Measurements from ENCODE around the gene TRIM17.
"Not testable (repeated sequence)": the region's sequence is repeated elsewhere in the genome, so short reads cannot be mapped to it uniquely, and the experiment has no call there.

The TRIM17 gene

DNA sequence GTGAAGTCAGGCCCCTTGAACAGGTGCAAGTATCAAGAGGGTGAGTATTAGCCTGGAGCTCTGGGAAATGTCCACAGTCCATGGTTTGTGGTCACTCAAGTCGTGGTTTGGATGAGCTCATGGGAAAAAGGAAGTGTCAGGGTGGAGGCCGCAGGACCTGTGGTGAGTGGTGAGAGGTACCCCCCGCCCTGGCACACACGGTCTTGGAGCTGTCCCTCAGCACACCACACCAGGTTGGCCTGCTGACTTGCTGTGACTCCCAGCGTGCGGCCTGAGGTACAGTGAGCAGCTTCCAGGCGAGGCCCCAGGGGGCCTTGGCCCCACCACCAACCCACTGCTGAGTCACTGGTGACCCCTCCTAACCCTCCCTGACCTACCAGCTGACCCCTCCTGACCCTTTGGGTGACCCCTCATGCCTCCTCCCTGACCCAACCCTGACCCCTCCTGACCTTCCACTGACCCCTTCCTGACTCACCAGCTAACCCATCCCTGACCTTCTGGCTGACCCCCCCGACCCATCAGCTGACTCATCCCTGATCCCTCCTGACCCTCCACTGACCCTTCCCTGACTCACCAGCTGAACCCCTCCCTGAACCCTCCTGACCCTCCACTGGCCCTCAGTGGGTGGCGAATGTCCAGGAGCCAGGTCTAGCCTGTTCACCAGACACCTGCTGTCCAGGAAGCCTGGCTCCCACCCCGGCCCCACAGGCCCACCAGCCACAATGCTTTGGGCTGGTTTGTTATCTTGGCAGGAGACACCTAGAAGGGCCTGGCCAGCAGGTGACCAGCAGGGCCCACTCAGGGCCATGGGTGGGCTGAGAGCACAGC is 35.7 kb upstream of the TRIM17 start:
- DNase-seq (ENCODE audit: insufficient read length, low spot score) (no peak), FAIRE-seq (no peak)

DNA sequence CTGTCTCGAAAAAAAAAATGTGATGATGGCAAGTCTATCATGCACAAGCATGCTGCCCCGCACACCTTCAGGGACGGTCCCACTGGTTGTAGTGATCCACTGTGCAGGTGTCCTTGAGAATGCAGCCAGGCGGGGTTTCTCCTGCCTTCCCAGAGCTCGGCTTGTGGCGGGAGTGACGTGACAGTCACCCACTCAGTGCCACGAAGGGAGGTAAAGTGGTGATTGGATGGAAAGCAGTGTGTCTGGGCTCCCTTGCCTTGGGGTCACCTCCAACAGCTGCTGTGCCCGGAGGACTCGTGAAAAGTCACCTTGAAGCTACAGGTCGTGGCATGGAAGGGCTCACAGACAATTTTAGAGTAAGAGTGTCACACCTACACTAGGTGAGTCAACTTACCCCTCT is 33.5 kb upstream of the TRIM17 start:
- no peak for FAIRE-seq
- no peak for DNase-seq (ENCODE audit: insufficient read length, low spot score)

DNA sequence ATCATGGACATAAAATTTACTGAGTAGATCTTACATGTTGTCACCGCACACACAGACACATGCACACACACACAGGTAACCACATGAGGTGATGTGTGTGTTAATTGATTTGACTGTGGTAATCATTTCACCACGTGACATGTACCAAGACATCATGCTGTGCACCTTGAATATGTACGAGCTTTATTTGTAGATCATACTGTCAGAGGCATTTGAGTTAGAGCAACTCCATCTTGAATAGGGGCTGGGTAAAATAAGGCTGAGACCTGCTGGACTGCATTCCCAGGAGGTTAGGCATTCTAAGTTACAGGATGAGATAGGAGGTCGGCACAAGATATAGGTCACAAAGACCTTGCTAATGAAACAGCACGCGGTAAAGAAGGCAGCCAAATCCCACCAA is 31.7 kb upstream of the TRIM17 start:
- no peak for DNase-seq (ENCODE audit: insufficient read length, low spot score)
- FAIRE-seq: no peak

DNA sequence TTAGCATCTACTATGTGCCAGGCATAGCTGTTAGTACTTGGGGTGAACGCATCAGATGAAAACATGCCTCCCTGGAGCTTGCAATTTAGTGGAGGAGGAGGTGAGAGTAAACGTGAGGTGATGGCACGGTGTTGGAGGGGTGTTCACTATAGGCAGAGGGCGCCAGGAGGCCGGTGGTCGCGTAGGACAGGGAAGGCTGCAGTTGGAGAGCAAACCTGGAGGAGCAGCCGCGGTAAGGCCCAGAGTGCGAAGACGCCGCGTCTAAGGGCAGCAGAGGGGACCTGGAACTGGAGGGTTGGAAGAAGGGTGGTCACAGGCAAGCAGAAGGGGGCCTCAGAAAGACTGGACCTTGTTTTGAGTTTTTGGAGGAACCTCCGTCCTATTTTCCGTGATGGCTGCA is 30.2 kb upstream of the TRIM17 start:
- FAIRE-seq (no peak), DNase-seq (ENCODE audit: insufficient read length, low spot score) (no peak)

DNA sequence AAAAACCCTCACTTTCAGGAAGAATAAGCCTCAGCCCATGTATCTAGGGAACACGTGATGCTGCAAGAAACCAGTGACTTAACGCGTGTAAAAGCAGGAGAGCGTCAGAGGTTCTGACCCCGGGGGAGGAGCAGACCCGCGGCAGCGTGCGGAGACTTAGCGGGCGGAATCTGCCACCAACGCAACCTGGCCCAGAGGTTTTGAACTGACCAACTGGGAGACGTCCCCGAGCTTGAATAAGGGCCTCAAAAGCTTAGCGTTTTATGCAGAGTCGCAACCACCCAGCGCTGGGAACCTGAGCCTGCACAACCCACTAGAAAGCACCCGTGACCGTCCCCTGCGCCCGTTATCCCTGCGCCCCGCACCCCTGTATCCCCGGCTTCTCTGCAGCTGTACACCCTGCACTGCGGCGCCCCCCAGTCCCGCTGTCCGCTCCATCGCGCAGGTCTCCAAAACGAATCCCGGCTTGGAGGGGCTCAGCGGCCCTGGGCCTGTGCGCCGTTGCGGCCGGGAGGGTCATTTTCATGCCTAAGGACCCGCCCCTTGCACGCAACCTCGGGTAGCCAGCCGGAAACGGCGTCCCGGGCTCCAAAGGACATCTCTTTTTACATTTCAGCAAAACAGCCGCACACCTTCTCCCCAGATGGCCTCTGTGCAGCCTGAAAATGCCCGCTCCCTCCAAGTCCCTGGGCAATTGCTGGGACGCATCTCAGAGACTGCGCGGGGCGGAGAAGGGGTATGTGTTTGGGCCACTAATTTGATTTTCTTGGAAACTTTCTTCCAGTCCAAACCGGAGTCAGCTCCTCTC is 29.4 kb upstream of the TRIM17 start:
- DNase-seq (ENCODE audit: insufficient read length, low spot score): no peak
- no peak for FAIRE-seq

DNA sequence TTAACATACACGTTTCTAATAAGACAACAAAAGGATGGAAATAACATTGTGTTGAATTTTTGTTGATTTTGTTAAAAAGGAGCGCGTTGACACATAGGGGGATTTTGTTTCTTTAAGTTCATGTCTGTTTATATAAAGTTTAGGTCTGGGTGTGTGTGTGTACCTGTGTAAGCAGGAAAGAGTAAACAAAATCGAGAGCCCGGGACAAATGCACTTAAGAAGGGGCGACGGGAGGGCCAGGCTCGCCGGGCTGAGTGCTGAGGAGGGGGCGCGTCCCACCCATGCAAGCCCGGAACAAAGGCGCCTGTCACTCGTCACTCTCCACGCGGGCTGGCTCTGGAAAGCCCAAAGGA is 28.8 kb upstream of the TRIM17 start:
- DNase-seq (ENCODE audit: insufficient read length, low spot score) (no peak), FAIRE-seq (no peak)

DNA sequence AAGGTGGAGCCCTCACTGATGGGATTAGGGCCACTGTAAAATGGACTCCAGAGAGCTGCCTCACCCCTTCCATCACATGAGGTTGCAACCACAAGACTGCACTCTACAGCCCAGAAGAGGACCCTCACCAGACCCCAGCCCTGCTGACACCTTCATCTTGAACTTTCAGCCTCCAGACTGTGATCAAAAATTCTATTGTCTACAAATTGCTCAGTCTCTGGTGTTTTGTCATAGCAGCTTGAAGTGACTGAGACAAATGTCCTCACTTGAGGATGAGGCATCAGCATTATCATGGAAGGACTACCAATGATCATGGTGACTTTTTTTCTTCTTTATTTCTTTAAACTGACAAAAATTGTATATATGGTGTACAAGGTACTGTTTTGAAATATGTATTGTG is 26.7 kb upstream of the TRIM17 start:
- FAIRE-seq (no peak), DNase-seq (ENCODE audit: insufficient read length, low spot score) (no peak)

DNA sequence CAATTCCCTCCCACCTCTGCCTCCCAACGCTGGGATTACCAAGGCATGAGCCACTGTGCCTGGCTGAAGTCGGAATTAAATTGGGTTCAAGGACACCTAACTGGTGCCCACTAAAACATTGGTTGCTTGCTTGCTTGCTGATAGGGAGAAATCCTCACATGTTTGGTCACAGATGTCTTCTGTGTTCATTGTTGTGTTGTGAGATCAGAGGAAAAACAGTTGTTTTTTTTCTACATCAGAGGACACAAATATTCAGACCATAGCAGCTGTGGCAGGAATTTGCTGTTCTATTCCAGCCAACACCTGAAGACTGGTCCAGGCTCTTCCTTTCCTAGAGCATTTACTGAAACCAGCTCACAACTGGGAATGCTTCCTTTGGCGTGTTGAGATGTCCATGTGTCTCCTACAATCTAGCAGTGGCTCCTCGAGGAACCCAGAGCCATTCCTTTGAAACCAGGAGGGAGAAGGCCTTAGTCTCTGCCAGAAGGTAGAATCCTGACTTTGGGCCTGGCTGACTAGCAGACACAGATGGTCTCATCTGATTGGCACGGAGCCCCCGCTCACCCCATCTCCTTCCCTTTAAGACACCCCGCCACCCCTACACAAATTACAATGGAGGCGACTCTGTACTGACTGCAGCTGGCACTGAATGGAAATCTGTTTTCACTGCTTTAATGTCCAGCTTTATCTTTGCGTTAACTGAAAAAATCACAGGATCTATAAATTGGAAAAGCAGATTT is 24.3 kb upstream of the TRIM17 start:
- no peak for FAIRE-seq

DNA sequence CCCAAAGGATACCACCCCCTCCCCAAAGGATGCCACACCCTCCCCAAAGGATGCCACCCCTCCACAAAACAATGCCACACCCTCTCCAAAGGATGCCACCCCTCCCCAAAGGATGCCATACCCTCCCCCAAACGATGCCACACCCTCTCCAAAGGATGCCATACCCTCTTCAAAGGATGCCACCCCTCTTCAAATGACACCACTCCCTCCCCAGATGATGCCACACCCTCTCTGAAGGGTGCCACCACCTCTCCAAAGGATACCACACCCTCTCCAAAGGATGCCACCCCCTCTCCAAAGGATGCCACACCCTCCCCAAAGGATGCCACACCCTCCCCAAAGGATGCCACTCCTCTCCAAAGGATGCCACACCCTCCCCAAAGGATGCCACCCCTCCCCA is 21.6 kb upstream of the TRIM17 start:
- FAIRE-seq (no peak), DNase-seq (ENCODE audit: insufficient read length, low spot score) (no peak)

More for the DNA sequence above, 24.3 kb upstream of the TRIM17 start:
- no peak for DNase-seq (ENCODE audit: insufficient read length, low spot score)

DNA sequence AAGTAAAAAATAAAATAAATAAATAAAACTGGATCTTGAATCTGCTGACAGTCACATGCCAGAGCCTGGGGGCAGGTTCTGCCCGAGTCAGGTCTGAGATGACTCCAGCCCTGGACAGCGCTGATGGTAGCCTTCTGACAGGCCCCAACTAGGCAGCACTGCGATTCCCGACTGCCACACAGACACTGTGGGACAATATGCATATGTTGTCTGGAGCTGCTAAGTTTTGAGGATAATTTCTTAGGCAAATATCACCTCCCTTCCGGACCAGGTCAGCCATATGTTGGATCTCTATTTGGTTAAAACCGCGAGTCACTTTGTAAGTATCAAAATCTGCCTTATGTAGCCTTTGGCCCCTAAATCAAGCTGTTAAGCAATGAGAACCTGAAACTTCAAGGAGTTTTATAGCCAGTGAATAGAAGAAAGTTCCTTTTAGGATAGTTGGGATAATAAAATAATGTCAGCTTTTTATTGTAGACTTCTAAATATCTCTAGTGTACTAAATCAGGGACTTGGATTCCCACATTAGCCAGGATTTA is 20.8 kb upstream of the TRIM17 start:
- DNase-seq (ENCODE audit: insufficient read length, low spot score): no peak
- no peak for FAIRE-seq

DNA sequence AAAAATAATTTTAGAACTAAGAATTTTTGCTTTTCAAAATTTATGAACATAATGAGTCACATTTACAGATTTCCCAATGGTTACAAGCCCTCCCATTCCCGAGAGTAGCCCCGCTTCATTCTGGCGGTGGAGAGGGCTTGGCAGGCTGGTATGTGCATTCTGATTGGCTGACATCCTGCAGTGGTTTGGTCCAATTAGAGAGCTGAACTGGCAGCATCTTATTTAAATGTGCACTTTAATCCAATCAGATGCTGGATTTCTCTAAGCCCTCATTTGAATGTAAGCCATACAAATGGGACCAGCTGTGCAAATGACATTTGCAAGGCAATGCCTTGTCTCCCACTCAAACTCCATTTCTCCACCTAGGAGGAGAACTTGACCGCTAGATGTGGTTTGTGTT is 18.0 kb upstream of the TRIM17 start:
- no peak for DNase-seq (ENCODE audit: insufficient read length, low spot score)

DNA sequence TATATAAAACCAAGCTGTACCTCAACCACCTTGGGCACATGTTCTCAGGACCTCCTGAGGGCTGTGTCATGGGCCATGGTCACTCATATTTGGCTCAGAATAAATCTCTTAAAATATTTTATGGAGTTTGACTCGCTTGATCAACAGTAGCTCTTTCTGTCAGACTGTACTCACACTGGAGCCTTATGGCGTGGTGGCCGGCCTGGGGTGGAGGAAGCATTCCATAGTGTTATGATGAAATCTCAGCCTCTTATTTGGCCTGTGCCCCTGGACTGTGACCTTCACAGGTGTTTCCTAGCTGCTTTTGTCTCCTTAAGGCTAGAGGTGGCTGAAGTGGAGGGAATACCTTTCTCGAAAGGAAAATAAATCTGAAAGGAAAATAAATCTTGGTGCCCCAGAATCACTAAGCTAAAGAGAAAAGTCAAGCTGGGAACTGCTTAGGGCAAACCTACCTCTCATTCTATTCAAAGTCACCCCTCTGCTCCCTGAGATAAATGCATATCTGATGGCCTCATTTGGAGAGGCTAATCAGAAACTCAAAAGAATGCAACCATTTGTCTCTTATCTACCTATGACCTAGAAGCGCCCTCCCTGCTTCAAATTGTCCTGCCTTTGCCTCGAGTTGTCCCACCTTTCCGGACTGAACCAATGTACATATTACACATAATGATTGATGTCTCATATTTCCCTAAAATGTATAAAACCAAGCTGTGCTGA is 16.8 kb upstream of the TRIM17 start:
- DNase-seq (ENCODE audit: insufficient read length, low spot score); FAIRE-seq: not testable (repeated sequence)

More for the DNA sequence above, 18.0 kb upstream of the TRIM17 start:
- no peak for FAIRE-seq

DNA sequence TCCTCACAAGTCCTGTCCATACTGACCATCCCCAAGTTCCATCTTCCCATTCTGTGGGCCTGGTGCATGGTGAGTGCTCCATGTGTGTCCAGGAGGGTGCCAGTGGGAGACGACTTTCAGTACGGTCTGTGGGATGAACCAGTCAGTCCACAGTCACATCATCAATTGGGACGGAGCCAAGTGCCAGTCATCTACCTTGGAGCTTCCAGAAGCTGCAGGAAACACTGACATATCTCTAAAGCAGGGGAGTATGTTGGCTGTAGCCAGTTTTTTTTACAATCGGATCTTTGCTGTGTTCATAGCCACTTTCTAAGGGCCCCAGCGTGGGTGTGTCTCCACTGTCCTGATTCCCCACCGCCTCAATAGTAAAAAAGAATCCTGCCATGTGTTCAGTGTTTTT is 13.6 kb upstream of the TRIM17 start:
- DNase-seq (ENCODE audit: insufficient read length, low spot score): no peak
- FAIRE-seq: no peak

DNA sequence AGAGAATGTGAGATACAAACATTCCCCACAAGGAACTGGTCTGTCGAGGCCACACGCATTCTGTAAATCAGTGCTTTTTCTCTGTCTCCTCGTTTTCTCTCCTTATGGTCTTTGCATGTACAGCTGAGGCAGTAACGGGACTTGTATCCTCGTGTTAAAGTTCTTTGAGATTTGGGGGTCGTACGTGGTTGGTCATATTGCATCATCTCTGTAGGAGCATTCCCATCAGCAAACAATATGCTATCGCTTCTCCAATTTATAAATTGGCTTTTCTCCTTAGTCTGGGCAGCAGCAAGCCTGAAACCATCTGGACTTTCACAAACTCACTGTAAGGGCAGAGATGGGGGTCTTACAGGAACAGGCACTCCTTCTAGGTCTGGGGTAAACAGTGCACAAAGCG is 13.0 kb upstream of the TRIM17 start:
- DNase-seq (ENCODE audit: insufficient read length, low spot score): no peak
- no peak for FAIRE-seq

DNA sequence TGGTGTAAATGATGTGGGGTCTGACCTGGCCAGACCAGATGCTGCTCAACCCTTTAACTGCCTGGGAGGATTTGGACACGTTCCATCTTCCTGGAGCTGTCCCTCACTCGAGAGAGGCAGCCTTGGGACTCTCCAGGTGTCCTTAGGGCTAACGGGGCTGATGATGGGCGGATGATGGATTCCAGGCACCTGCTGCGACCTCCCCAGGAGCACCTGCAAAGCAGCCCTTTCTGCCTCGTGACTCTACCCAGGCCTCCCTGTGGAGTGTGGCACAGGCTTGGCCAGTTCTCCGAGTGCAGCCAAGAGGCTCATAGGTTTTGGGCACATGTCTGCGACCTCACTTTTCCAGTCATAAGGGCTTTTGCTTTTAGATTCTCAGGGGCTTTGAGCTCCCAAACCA is 12.3 kb upstream of the TRIM17 start:
- FAIRE-seq: no peak
- DNase-seq (ENCODE audit: insufficient read length, low spot score): no peak

DNA sequence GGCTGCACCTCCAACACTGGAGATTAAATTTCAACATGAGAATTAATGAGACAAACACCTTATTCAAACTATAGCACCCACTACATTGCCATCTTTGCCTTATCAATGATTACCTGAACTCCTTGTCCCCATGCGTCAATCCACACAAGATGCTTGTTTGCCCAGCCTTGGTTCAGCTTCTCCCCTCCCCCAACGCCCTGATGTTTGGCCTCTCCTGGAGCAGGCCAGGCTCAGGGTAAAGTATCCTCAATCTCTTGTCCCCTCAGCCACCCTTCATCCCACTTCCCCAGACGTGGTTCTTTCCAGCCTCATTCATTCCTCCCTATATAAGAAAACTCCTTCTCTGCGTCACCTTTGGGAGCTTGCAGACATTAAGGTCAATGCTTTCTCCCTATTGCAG is 11.8 kb upstream of the TRIM17 start:
- FAIRE-seq (no peak), DNase-seq (ENCODE audit: insufficient read length, low spot score) (no peak)

DNA sequence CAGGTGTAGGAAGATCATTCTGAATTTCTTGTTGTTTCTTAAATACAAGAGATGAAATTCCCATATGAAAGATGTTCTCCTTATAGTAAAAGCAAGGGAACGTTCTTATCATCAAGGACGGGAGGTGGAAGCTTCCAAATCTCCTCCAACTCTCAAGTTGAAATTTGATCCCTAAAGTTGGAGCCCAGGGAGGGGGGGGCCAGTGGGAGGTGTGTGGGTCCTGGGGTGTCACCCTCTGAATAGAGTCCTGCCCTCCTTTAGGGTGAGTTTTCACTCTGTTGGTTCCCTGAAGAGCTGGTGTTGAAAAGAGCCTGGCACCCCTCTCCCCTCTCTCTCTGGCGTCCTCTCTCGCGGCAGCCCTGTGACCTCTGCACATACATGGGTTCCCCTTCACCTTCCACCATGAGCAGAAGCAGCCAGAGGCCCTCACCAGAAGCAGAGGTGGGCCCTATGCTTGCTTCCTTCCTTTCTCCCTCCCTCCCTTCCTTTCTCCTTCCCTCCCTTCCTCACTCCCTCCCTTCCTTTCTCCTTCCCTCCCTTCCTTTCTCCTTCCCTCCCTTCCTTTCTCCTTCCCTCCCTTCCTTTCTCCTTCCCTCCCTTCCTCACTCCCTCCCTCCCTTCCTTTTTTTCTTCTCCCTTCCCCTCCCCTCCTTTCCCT is 10.0 kb upstream of the TRIM17 start:
- FAIRE-seq: no peak

DNA sequence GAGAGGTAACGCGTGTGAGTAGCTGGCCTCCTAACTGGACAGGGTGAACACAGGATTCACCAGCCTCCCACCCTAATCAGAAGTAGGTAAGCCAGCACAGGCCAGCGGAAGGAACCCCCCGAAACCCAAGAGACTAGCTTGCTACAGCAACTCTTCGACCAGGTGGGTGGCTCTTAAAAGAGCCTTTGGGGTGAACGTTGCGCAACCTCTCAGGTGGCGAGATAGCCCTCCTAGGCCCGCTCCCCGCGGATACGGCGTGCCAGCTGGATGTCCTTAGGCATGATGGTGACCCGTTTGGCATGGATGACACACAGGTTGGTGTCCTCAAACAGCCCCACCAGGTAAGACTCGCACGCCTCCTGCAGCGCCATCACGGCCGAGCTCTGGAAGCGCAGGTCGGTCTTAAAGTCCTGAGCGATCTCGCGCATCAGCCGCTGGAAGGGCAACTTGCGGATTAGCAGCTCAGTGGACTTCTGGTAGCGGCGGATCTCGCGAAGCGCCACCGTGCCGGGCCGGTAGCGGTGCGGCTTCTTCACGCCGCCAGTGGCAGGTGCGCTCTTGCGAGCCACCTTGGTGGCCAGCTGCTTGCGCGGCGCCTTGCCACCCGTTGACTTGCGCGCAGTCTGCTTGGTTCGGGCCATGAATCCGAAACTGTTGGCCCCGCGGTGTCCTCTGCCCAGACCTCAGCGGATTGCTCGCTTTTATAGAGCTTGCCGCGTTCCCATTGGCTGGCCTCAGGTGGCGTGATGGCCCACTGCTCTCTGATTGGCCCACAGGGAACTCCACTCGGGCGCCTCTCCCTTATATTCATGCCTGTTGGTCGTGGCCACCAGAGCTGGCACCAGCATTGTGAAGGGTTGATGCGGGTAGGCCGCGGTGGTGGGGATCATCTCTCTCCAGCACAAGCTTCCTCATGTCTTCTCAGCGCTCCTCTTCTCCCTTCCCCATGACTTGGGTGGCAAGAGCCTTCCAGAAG is 8.3 kb upstream of the TRIM17 start:
- DNase-seq (ENCODE audit: insufficient read length, low spot score) (no peak), FAIRE-seq (no peak)

More for the DNA sequence above, 10.0 kb upstream of the TRIM17 start:
- DNase-seq (ENCODE audit: insufficient read length, low spot score): no peak
